ENCODE results near the gene DPPA4.

GRCh38 chr3:109337393-109337792, at the start of gene DPPA4:
- TF ChIP-seq, protein P1, sequence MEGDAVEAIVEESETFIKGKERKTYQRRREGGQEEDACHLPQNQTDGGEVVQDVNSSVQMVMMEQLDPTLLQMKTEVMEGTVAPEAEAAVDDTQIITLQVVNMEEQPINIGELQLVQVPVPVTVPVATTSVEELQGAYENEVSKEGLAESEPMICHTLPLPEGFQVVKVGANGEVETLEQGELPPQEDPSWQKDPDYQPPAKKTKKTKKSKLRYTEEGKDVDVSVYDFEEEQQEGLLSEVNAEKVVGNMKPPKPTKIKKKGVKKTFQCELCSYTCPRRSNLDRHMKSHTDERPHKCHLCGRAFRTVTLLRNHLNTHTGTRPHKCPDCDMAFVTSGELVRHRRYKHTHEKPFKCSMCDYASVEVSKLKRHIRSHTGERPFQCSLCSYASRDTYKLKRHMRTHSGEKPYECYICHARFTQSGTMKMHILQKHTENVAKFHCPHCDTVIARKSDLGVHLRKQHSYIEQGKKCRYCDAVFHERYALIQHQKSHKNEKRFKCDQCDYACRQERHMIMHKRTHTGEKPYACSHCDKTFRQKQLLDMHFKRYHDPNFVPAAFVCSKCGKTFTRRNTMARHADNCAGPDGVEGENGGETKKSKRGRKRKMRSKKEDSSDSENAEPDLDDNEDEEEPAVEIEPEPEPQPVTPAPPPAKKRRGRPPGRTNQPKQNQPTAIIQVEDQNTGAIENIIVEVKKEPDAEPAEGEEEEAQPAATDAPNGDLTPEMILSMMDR (IDR thresholded peaks at IDR 0.05): no peak
- no peak for TF ChIP-seq POLR2A (IDR thresholded peaks at IDR 0.05)

Measured in right lobe of liver (tissue), 4 donors.